ENCODE measurements around the gene NRG3.

GRCh38 chr10:82564353-82565196 lies 689.6 kb downstream of the NRG3 start:
- TF ChIP-seq, protein P1, sequence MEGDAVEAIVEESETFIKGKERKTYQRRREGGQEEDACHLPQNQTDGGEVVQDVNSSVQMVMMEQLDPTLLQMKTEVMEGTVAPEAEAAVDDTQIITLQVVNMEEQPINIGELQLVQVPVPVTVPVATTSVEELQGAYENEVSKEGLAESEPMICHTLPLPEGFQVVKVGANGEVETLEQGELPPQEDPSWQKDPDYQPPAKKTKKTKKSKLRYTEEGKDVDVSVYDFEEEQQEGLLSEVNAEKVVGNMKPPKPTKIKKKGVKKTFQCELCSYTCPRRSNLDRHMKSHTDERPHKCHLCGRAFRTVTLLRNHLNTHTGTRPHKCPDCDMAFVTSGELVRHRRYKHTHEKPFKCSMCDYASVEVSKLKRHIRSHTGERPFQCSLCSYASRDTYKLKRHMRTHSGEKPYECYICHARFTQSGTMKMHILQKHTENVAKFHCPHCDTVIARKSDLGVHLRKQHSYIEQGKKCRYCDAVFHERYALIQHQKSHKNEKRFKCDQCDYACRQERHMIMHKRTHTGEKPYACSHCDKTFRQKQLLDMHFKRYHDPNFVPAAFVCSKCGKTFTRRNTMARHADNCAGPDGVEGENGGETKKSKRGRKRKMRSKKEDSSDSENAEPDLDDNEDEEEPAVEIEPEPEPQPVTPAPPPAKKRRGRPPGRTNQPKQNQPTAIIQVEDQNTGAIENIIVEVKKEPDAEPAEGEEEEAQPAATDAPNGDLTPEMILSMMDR (IDR thresholded peaks at IDR 0.05; ENCODE audit: low read depth, low read length, poor library complexity, severe bottlenecking): no peak
- no peak for TF ChIP-seq EZH2phosphoT487 (IDR thresholded peaks at IDR 0.05; ENCODE audit: borderline replicate concordance, low read length)

All from DOHH2 (cell line).